Mucosa of descending colon (tissue), 3 donors: ENCODE data around the gene POU2F2. TPM values are rescaled to one million over a fixed set of nuclear protein-coding genes. Genes with fewer than 3 reads are reported as not detected.

Experiments used
- ATAC-seq: fragments of 200-7000 bp; cut with Tn5 transposase; one replicate; pipeline ENCODE4 v1.9.1; 2020; ENCODE audit warnings: mild to moderate bottlenecking, moderate library complexity
- DNase-seq, 3 donors: peaks; one replicate each; pipeline ENCODE4 v3.0.0-alpha.2; 2020
- H3K36me3 ChIP-seq: fragments of 200-600 bp; one replicate; pipeline ENCODE4 v1.8.0; 2021; ENCODE audit warnings: low read depth, mild to moderate bottlenecking
- H3K4me1 ChIP-seq: fragments of 200-600 bp; one replicate; pipeline ENCODE4 v1.8.0; 2021; ENCODE audit warnings: low read depth, mild to moderate bottlenecking
- H3K4me3 ChIP-seq: fragments of 200-600 bp; one replicate; pipeline ENCODE4 v1.8.0; 2021; ENCODE audit warnings: mild to moderate bottlenecking
- H3K9me3 ChIP-seq: fragments of 200-600 bp; one replicate; pipeline ENCODE4 v1.8.0; 2021; ENCODE audit warnings: mild to moderate bottlenecking
- CTCF ChIP-seq: fragments of 200-600 bp; IDR thresholded peaks from one replicate; pipeline ENCODE4 v1.8.0; 2022; ENCODE audit warnings: antibody characterized with exemption, mild to moderate bottlenecking
- intact Hi-C, 2 donors: fragments of 100-400 bp; cut with DNase I in 1 of 2; cut with micrococcal nuclease in 1 of 2; formaldehyde crosslinking; loops; one replicate each; pipeline versions ENCODE4 v1.11.0 to v1.11.1; 2022; cut with DNase I, micrococcal nuclease
- total RNA-seq, 3 donors: library from RNA; stranded (reverse); fragmentation: NEBNext Ultra II Directional in 2 of 3; extraction: Animal tissue kit (Norgen Biotek cat#: 25700) in 2 of 3; gene quantifications; one replicate each; pipeline versions ENCODE4 v1.2.1 to v1.2.4, GENCODE V29; 2021 to 2023
- donor health status: DM: no; HTN: no; CAD: no; lungs with moderate emphysema.
- donor health status: DM: no; HTN: no; CAD: no.
- donor health status: DM: no; HTN: yes; CAD: no.

Gene POU2F2
- total RNA-seq, 3 donors from 2014 or later: 3.9 to 6.8 (median 6.1) TPM

GRCh38 chr19:42122691-42123607 lies 9.3 kb downstream of the POU2F2 start:
- Histone ChIP-seq H3K4me1 (no peaks in the 10 kb centered on the region), H3K4me3 (no peak overlapping the region), H3K36me3 (no peaks in the 10 kb centered on the region), H3K9me3 (no peaks in the 10 kb centered on the region)
- DNase-seq (no peak), ATAC-seq (peak; percentile 21)
- no peak for TF ChIP-seq CTCF
- intact Hi-C loops: no loop called here

- intact Hi-C loops: no loop called here
- ATAC-seq (peak; percentile 76), DNase-seq (peak; percentile 40 to 85 (median 47))
- no peak for TF ChIP-seq CTCF
- Histone ChIP-seq H3K36me3 (no peaks in the 10 kb centered on the region), H3K9me3 (no peaks in the 10 kb centered on the region), H3K4me3 (no peak overlapping the region), H3K4me1 (no peaks in the 10 kb centered on the region)
These were observed 10.6 kb downstream of the POU2F2 start for GRCh38 chr19:42121656-42122069.

DNA sequence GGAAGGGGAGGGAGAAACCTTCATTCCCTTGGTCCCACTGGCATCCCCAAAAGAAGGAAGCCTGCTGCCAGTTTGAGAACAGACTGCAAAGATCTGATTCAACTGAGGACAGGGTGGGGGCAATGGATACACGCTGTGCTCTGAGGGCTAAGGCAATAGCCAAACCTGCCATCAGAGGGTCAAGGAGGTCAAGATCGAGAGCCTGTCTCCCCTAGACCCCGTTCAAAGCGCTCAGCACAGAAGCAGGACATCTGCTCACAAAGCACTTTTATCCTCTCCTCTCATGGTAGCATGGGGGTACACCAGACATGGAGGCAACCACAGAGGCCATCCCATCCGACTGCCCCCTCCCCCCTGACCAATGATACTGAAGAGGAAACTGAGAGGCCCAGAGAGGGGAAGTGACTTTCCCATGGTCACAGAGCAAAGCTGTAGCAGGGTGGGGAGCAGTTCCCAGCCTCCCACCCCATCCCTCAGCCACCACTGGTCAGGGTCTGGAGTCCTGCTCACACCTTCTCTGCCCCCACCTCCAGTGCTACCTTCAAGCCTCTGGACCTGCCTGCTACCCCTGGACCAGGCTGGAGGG lies 11.1 kb downstream of the POU2F2 start:
- no peak overlapping the region for H3K4me3 ChIP-seq
- intact Hi-C loops: no loop called here

GRCh38 chr19:42120276-42120980 lies 11.8 kb downstream of the POU2F2 start:
- Histone ChIP-seq H3K9me3 (no peaks in the 10 kb centered on the region), H3K36me3 (no peaks in the 10 kb centered on the region), H3K4me3 (no peak overlapping the region), H3K4me1 (no peaks in the 10 kb centered on the region)
- intact Hi-C loops: no loop called here
- DNase-seq (no peak), ATAC-seq (no peak)
- no peak for TF ChIP-seq CTCF

More for the DNA sequence above, 11.1 kb downstream of the POU2F2 start:
- H3K36me3 ChIP-seq: no peaks in the 10 kb centered on the region
- peak; percentile 15 for ATAC-seq
- H3K9me3 ChIP-seq: no peaks in the 10 kb centered on the region
- TF ChIP-seq CTCF: no peak
- no peaks in the 10 kb centered on the region for H3K4me1 ChIP-seq
- no peak for DNase-seq

GRCh38 chr19:42117076-42117475 lies 15.2 kb downstream of the POU2F2 start:
- H3K36me3 ChIP-seq: no peaks in the 10 kb centered on the region
- DNase-seq (no peak), ATAC-seq (no peak)
- intact Hi-C loops: no loop called here
- H3K4me1 ChIP-seq: no peaks in the 10 kb centered on the region
- no peak for TF ChIP-seq CTCF
- no peaks in the 10 kb centered on the region for H3K9me3 ChIP-seq
- no peak overlapping the region for H3K4me3 ChIP-seq
